Uterus (tissue), 2 donors: Measurements from ENCODE around the gene ACVRL1.

Source experiments
- CTCF ChIP-seq, 4 experiments: fragments of 200-600 bp in 2 of 4; fragments of 450-650 bp in 2 of 4; sonication (generic) in 2 of 4; IDR thresholded peaks; one replicate each; pipeline ENCODE4 v1.5.1; 2016 to 2019; ENCODE audit warnings: antibody characterized with exemption in 4 of 4, mild to moderate bottlenecking in 2 of 4, moderate library complexity in 1 of 4
- POLR2A ChIP-seq, 2 donors: fragments of 450-650 bp; IDR thresholded peaks; one replicate each; pipeline ENCODE4 v1.6.1; 2016; ENCODE audit warnings: antibody characterized with exemption in 2 of 2, mild to moderate bottlenecking in 1 of 2, moderate library complexity in 1 of 2

DNA sequence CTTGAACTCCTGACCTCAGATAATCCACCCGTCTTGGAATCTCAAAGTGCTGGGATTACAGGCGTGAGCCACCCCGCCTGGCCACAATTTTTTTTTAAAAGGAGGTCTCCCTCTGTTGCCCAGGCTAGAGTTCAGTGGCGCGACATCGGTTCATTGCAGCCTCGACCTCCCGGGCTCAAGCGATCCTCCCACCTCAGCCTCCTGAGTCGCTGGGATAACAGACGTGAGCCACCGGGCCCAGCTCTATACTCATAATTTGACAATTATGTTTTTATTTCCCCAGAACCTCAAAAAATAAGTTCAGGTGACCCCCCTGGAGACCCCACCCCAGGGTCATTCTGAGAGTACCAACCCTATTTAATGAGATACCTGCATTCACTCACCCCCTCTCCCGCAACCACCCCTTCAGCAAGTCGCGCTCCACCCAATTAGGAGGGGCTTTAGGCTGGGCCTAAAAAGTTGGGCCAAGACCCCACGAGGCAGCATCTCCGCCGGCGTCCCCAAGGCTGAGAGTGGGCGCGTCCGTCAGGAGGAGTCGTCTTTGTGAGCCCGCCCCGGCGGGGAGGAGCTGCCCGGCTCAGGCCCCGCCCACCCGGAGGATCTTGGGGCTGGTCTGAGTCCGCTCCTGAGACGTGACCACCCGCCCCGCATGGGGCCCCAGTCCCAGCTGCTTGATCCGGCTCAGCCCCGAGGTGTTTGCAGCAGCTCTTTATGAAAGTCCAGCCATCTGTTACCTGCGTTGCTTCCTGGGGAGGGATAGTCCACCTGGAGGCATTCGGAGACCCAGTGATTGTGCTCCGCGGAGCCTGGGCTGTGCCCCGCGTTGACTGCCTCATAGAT, 19.6 kb upstream of the ACVRL1 start, which contains the start of gene ANKRD33:
- TF ChIP-seq CTCF (IDR thresholded peaks at IDR 0.05) (no peak), POLR2A (IDR thresholded peaks at IDR 0.05) (no peak)
